T-helper 1 cell (primary cell): ENCODE data around the gene STEAP1.

ENCODE experiments used
- DNase-seq, 5 donors: peaks; one replicate each; pipeline ENCODE4 v3.0.0-alpha.2; 2012 to 2020

The STEAP1 gene

GRCh38 chr7:90213521-90213920, 59.3 kb downstream of the STEAP1 start:
- DNase-seq = no peak
